Mammary epithelial cell (primary cell): ENCODE measurements around the gene CAMTA1.

ENCODE experiments used
- CTCF ChIP-seq, 2 donors: IDR thresholded peaks in 1 of 2; conservative IDR thresholded peaks in 1 of 2; 2 replicates each; pipeline ENCODE4 v1.5.1; 2011 to 2012; ENCODE audit warnings: inconsistent platforms in 2 of 2, low read length in 2 of 2, mild to moderate bottlenecking in 2 of 2, control low read depth in 1 of 2, low read depth in 1 of 2; ENCODE audit not compliant: insufficient read depth in 1 of 2; ENCODE audit errors: extremely low read depth in 1 of 2
- EZH2 ChIP-seq: IDR thresholded peaks from 2 replicates; pipeline ENCODE4 v1.6.1; 2012; ENCODE audit warnings: low read length, inconsistent platforms, borderline replicate concordance

- TF ChIP-seq CTCF (conservative IDR thresholded peaks at IDR 0.05 in 1 of 2, IDR thresholded peaks at IDR 0.05 in 1 of 2; ENCODE audit: extremely low read depth in 1 of 2, insufficient read depth in 1 of 2, low read depth in 1 of 2, low read length in 2 of 2) (no peak), EZH2 (no peak)
Measured at GRCh38 chr1:7652061-7652460, 866.8 kb downstream of the CAMTA1 start.
